Upper lobe of left lung (tissue), 6 donors: ENCODE results near the gene LAX1. TPM values are rescaled to one million over a fixed set of nuclear protein-coding genes. Genes with fewer than 3 reads are reported as not detected.

ENCODE experiments used
- ATAC-seq, 2 donors: fragments of 200-7000 bp; cut with Tn5 transposase; one replicate each; pipeline ENCODE4 v1.9.1; 2022; ENCODE audit warnings: mild to moderate bottlenecking in 2 of 2, moderate library complexity in 2 of 2; ENCODE audit not compliant: low FRiP score in 2 of 2
- DNase-seq, 2 donors: peaks; one replicate each; pipeline ENCODE4 v3.0.0-alpha.2; 2019 to 2020
- H3K27ac ChIP-seq, 4 donors: fragments of 200-600 bp; sonication (generic); one replicate each; pipeline ENCODE4 v1.5.1; 2016 to 2019
- H3K27me3 ChIP-seq, 4 donors: fragments of 200-600 bp; sonication (generic); one replicate each; pipeline ENCODE4 v1.5.1; 2017 to 2019
- H3K36me3 ChIP-seq, 4 donors: fragments of 200-600 bp; sonication (generic); one replicate each; pipeline ENCODE4 v1.5.1; 2016 to 2019
- H3K4me1 ChIP-seq, 4 donors: fragments of 200-600 bp; sonication (generic); one replicate each; pipeline ENCODE4 v1.5.1; 2018 to 2019
- H3K4me3 ChIP-seq, 4 donors: fragments of 200-600 bp; sonication (generic); one replicate each; pipeline ENCODE4 v1.5.1; 2017 to 2019; ENCODE audit warnings: mild to moderate bottlenecking in 2 of 4, moderate library complexity in 1 of 4
- H3K9me3 ChIP-seq, 4 donors: fragments of 200-600 bp; sonication (generic); one replicate each; pipeline ENCODE4 v1.5.1; 2018 to 2019
- EP300 ChIP-seq, 4 donors: sonication (generic); formaldehyde crosslinking; IDR thresholded peaks; one replicate each; pipeline ENCODE4 v1.5.1; 2017; ENCODE audit warnings: antibody characterized with exemption in 4 of 4, control low read depth in 2 of 4
- POLR2A ChIP-seq, 4 donors: fragments of 450-650 bp; IDR thresholded peaks; one replicate each; pipeline ENCODE4 v1.5.1; 2016 to 2017; ENCODE audit warnings: antibody characterized with exemption in 4 of 4, mild to moderate bottlenecking in 2 of 4
- POLR2AphosphoS5 ChIP-seq, 2 donors: sonication (generic); formaldehyde crosslinking; IDR thresholded peaks; one replicate each; pipeline ENCODE4 v1.5.1; 2017; ENCODE audit warnings: antibody characterized with exemption in 2 of 2
- WGBS, 2 donors: methylation state at CpG; one replicate each; pipeline ENCODE4 v1.1.5; 2017 to 2018; 5-methylcytosine and 5-hydroxymethylcytosine counted together
- small RNA-seq, 4 donors: library from RNA; depleted of rRNA; stranded (forward); fragments of <200 nt; gene quantifications; one replicate each; pipeline ENCODE3, GENCODE V24; 2016
- total RNA-seq, 6 donors: library from RNA; depleted of rRNA in 4 of 6; stranded (reverse); fragments of >200 nt in 4 of 6; gene quantifications; one replicate each; pipeline versions ENCODE4 v1.1.0 to v1.2.1, GENCODE V29; 2016 to 2021
- TF ChIP-seq, protein P1 (sequence below), 6 experiments: fragments of 450-650 bp in 4 of 6; fragments of 200-600 bp in 2 of 6; sonication (generic) in 2 of 6; IDR thresholded peaks; one replicate each; pipeline ENCODE4 v1.5.1; 2016 to 2019; ENCODE audit warnings: antibody characterized with exemption in 6 of 6
- donor health status: DM: no; HTN: no; CAD: no; lungs with moderate emphysema.
- donor health status: DM: no; HTN: yes; CAD: no; lungs with severe emphysema.

LAX1 gene
- total RNA-seq, 6 donors from 2014 or later, result 1.8 to 4.2 (median 2.3) TPM

- ATAC-seq (no peak), DNase-seq (no peak)
- Histone ChIP-seq H3K36me3 (peaks cover 0 to 49% (median 19%) of the 10 kb centered on the region in 4 donors), H3K9me3 (no peaks in the 10 kb centered on the region), H3K27me3 (no peaks in the 10 kb centered on the region), H3K4me3 (no peak overlapping the region), H3K4me1 (peaks cover 0 to 7% (median 6%) of the 10 kb centered on the region in 4 donors), H3K27ac (no peak overlapping the region)
- WGBS, 2 donors, result 98% methylated on average over 7 of the region's 7 CpGs
- TF ChIP-seq EP300 (IDR thresholded peaks at IDR 0.05) (no peak), POLR2A (IDR thresholded peaks at IDR 0.05) (no peak), POLR2AphosphoS5 (IDR thresholded peaks at IDR 0.05) (no peak)
- TF ChIP-seq, protein P1, sequence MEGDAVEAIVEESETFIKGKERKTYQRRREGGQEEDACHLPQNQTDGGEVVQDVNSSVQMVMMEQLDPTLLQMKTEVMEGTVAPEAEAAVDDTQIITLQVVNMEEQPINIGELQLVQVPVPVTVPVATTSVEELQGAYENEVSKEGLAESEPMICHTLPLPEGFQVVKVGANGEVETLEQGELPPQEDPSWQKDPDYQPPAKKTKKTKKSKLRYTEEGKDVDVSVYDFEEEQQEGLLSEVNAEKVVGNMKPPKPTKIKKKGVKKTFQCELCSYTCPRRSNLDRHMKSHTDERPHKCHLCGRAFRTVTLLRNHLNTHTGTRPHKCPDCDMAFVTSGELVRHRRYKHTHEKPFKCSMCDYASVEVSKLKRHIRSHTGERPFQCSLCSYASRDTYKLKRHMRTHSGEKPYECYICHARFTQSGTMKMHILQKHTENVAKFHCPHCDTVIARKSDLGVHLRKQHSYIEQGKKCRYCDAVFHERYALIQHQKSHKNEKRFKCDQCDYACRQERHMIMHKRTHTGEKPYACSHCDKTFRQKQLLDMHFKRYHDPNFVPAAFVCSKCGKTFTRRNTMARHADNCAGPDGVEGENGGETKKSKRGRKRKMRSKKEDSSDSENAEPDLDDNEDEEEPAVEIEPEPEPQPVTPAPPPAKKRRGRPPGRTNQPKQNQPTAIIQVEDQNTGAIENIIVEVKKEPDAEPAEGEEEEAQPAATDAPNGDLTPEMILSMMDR (IDR thresholded peaks at IDR 0.05), result no peak
These were observed 40.7 kb downstream of the LAX1 start for GRCh38 chr1:203805689-203806088.

DNA sequence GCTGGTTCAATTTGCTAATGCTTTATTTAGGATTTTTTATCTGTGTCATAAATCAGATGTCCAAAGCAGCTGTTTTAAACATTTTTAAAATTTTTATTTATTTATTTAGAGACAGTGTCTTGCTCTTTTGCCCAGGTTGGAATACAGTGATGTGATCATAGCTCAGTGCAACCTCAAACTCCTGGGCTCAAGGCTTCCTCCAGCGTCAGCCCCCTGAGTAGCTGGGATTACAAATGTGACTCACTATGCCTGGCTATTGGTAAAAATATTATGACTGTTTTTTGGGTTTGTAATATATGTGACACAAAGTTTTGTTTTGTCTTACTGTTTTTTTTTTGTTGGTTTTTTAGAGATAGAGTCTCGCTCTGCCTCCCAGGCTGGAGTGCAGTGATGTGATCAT lies 42.2 kb downstream of the LAX1 start:
- ATAC-seq (no peak), DNase-seq (no peak)
- Histone ChIP-seq H3K27ac (no peak overlapping the region), H3K4me1 (peaks cover 3 to 12% (median 6%) of the 10 kb centered on the region in 4 donors), H3K4me3 (no peak overlapping the region), H3K27me3 (no peaks in the 10 kb centered on the region), H3K36me3 (peaks cover 0 to 58% (median 19%) of the 10 kb centered on the region in 4 donors), H3K9me3 (no peaks in the 10 kb centered on the region)
- TF ChIP-seq EP300 (IDR thresholded peaks at IDR 0.05) (no peak), POLR2AphosphoS5 (IDR thresholded peaks at IDR 0.05) (no peak), POLR2A (IDR thresholded peaks at IDR 0.05) (no peak)
- TF ChIP-seq, protein P1 (IDR thresholded peaks at IDR 0.05), result no peak
- WGBS, 2 donors, result 86 to 93% methylated on average over 2 of the region's 2 CpGs

DNA sequence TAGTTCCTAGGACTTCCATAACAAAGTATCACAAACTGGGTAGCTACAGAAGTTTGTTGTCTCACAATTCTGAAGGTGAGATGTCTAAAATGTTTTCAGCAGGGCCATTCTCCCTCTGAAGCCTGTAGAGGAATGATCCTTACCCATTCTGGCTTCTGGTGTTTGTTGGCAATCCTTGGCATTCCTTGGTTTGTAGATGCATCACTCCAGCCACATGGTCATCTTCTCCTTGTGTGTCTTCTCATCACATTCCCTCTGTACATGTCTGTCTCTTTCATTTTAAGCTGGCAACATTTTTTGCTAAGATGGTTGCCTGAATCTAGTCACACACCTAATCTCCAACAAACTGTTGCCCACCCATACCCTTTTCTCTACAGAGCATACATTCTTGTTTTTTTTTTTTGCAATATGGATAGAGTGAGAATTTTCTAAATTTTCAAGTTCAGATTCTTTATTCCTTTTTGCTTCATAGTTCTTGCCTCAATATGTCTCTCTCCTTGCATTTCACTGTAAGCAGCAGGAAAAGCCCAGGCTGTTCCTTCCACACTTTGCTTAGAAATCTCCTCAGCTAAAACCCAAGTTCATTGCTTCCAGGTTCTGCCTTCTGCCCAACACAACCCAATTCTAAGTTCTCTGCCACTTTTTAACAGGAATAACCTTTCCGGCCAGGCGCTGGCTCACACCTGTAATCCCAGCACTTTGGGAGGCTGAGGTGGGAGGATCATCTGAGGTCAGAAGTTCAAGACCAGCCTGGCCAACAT lies 48.8 kb downstream of the LAX1 start:
- peaks cover 0 to 11% (median 8%) of the 10 kb centered on the region in 4 donors for H3K4me1 ChIP-seq
- 95 to 100% methylated on average over 2 of the region's 2 CpGs for WGBS, 2 donors
- ATAC-seq (no peak), DNase-seq (no peak)
- peaks cover 9 to 72% (median 17%) of the 10 kb centered on the region in 4 donors for H3K36me3 ChIP-seq
- no peak overlapping the region for H3K27ac ChIP-seq
- no peaks in the 10 kb centered on the region for H3K9me3 ChIP-seq
- TF ChIP-seq POLR2AphosphoS5 (IDR thresholded peaks at IDR 0.05) (no peak), EP300 (IDR thresholded peaks at IDR 0.05) (no peak)
- no peak overlapping the region for H3K4me3 ChIP-seq
- no peaks in the 10 kb centered on the region for H3K27me3 ChIP-seq

- H3K27ac ChIP-seq, result no peak overlapping the region
- TF ChIP-seq POLR2AphosphoS5 (IDR thresholded peaks at IDR 0.05), result no peak
- TF ChIP-seq, protein P1 (IDR thresholded peaks at IDR 0.05), result no peak
- TF ChIP-seq EP300 (IDR thresholded peaks at IDR 0.05), result no peak
- TF ChIP-seq POLR2A (IDR thresholded peaks at IDR 0.05), result no peak
- ATAC-seq, result no peak
- no peak overlapping the region for H3K4me3 ChIP-seq
- WGBS, 2 donors, result 79 to 93% methylated on average over 6 of the region's 6 CpGs
- H3K36me3 ChIP-seq, result peaks cover 38 to 97% (median 59%) of the 10 kb centered on the region in 4 donors
- DNase-seq, result no peak
- H3K9me3 ChIP-seq, result no peaks in the 10 kb centered on the region
- H3K4me1 ChIP-seq, result peaks cover 0 to 2% (median under 1%) of the 10 kb centered on the region in 4 donors
- H3K27me3 ChIP-seq, result no peaks in the 10 kb centered on the region
These were observed 53.4 kb downstream of the LAX1 start for GRCh38 chr1:203818399-203818798.

DNA sequence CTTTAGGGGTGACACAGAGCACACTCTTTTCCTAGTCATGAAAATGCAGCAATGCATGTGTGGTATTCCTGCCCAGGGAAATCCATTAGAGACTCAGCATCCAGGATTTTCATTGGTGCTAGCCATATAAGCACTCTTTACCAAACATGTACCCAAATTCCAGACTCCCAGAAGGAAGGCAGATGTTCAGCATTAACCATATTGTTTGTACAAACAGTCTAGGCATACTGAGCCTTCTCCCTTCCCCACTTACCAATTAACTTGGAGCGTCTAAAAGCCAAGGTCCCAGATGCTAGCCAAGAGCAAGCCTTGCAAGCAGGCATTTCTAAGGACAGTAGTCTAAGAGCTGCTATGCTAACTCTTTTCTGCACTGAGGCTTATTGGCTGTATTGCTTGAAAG lies 58.3 kb downstream of the LAX1 start:
- no peak overlapping the region for H3K27ac ChIP-seq
- H3K4me3 ChIP-seq, result no peak overlapping the region
- peaks cover 39 to 86% (median 54%) of the 10 kb centered on the region in 4 donors for H3K36me3 ChIP-seq
- DNase-seq (no peak), ATAC-seq (no peak)
- 82 to 96% methylated on average over 1 of the region's 1 CpG for WGBS, 2 donors
- H3K27me3 ChIP-seq, result no peaks in the 10 kb centered on the region
- no peaks in the 10 kb centered on the region for H3K9me3 ChIP-seq
- no peaks in the 10 kb centered on the region for H3K4me1 ChIP-seq
- TF ChIP-seq EP300 (IDR thresholded peaks at IDR 0.05) (no peak), POLR2A (IDR thresholded peaks at IDR 0.05) (no peak), POLR2AphosphoS5 (IDR thresholded peaks at IDR 0.05) (no peak)
- TF ChIP-seq, protein P1 (IDR thresholded peaks at IDR 0.05), result no peak

Small RNA genes within 50 kb of the gene (small RNA-seq; reads per million reads assigned to genes)
- gene SNORA77, result 78.8 to 462 (median 248) reads per million in 4 donors
- gene ZC3H11A, result 0.59 to 1.9 (median 1.8) reads per million in 4 donors

Other genes with a start within 250 kb of the LAX1 start
- gene ATP2B4, start 138.4 kb upstream of the LAX1 start, total RNA-seq, result 100 to 1,000 TPM in 2 of 6 donors, 10 to 100 TPM in 4; 54.0 to 152 (median 90.5) TPM
- gene ZBED6, start 30.4 kb downstream of the LAX1 start, total RNA-seq, result 10 to 100 TPM; 15.0 to 29.3 (median 21.3) TPM
- gene ZC3H11A, start 30.4 kb downstream of the LAX1 start, total RNA-seq, result 100 to 1,000 TPM in 2 of 6 donors, 10 to 100 TPM in 4; 59.4 to 133 (median 78.6) TPM
- gene SNRPE, start 96.4 kb downstream of the LAX1 start, total RNA-seq, result 10 to 100 TPM in 5 of 6 donors, 1 to 10 TPM in 1; 7.3 to 72.7 (median 34.0) TPM